Fibroblast of skin of abdomen (primary cell): ENCODE data around the gene EDAR.

Source experiments
- DNase-seq: peaks from one replicate; pipeline ENCODE4 v3.0.0-alpha.2; 2013

EDAR gene

GRCh38 chr2:108847000-108847399 is 142.0 kb downstream of the EDAR start:
- no peak for DNase-seq

GRCh38 chr2:108845923-108846322 is 143.1 kb downstream of the EDAR start:
- DNase-seq: no peak
